Nucleus accumbens (tissue), 56 donors: ENCODE measurements around the gene SLC16A2.
"Not testable (repeated sequence)": the region's sequence is repeated elsewhere in the genome, so short reads cannot be mapped to it uniquely, and the experiment has no call there.

Experiments
- DNase-seq, 56 donors: peaks; one replicate each; lab custom pipeline; 2025; lab: John Stamatoyannopoulos, UW

Gene SLC16A2

GRCh38 chrX:74438764-74439163, 17.5 kb downstream of the SLC16A2 start:
- DNase-seq, result no peak

GRCh38 chrX:74445099-74445498, 23.8 kb downstream of the SLC16A2 start:
- DNase-seq, result no peak

GRCh38 chrX:74446876-74447275, 25.6 kb downstream of the SLC16A2 start:
- DNase-seq, result no peak

- no peak for DNase-seq
Observed at GRCh38 chrX:74448669-74449068, 27.4 kb downstream of the SLC16A2 start.

- no peak for DNase-seq
Observed at GRCh38 chrX:74449322-74449936, 28.1 kb downstream of the SLC16A2 start.

- DNase-seq, result no peak
Observed at GRCh38 chrX:74449937-74450330, 28.6 kb downstream of the SLC16A2 start.

GRCh38 chrX:74450803-74451449, 29.6 kb downstream of the SLC16A2 start:
- DNase-seq, result peak in 1 of 56 donors; percentile 0

GRCh38 chrX:74451450-74452198, 30.3 kb downstream of the SLC16A2 start:
- no peak for DNase-seq

- no peak for DNase-seq
Observed at GRCh38 chrX:74452199-74452481, 30.8 kb downstream of the SLC16A2 start.

GRCh38 chrX:74453178-74453577, 31.9 kb downstream of the SLC16A2 start:
- no peak for DNase-seq

- DNase-seq, result not testable (repeated sequence)
Observed at GRCh38 chrX:74454233-74454632, 32.9 kb downstream of the SLC16A2 start.

- DNase-seq, result no peak
Observed at GRCh38 chrX:74458736-74459135, 37.4 kb downstream of the SLC16A2 start.

- DNase-seq, result peak in 14 of 56 donors; percentile 0 to 27 (median 0)
Observed at GRCh38 chrX:74461384-74461783, 40.1 kb downstream of the SLC16A2 start.

GRCh38 chrX:74464722-74465121, 43.4 kb downstream of the SLC16A2 start:
- DNase-seq, result no peak

GRCh38 chrX:74465424-74465823, 44.1 kb downstream of the SLC16A2 start:
- no peak for DNase-seq

GRCh38 chrX:74467656-74468055, 46.4 kb downstream of the SLC16A2 start:
- no peak for DNase-seq

- DNase-seq, result not testable (repeated sequence)
Observed at GRCh38 chrX:74473116-74473515, 51.8 kb downstream of the SLC16A2 start.

- no peak for DNase-seq
Observed at GRCh38 chrX:74490247-74490646, 69.0 kb downstream of the SLC16A2 start.

- peak in 23 of 56 donors; percentile 1 to 37 (median 8) for DNase-seq
Observed at GRCh38 chrX:74492720-74493201, 71.5 kb downstream of the SLC16A2 start.

- peak in 14 of 56 donors; percentile 0 to 34 (median 2) for DNase-seq
Observed at GRCh38 chrX:74493806-74494205, 72.5 kb downstream of the SLC16A2 start.

GRCh38 chrX:74498924-74499323, 77.6 kb downstream of the SLC16A2 start:
- no peak for DNase-seq

GRCh38 chrX:74500067-74500466, 78.8 kb downstream of the SLC16A2 start:
- no peak for DNase-seq
